ENCODE data around the gene TNFSF11.

TNFSF11 gene

DNA sequence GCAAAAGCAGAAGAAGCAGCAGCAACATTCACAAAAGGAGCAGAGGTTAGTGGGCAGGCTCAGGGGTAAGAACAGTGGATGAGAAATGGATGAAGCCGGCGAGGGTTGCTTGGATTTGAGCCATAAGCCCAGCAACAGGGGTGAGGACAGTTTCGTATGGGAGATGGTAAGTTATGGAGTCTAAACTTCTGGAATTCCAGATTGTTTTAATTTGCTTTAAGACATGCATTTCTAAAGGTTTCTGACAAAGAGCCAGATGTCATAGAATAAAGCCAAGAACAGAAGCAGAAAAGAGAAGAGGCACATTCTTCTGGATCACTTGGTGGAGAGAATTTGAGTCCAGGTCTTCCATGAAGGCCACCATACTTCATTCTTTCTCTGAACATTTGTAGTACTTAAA, 76.6 kb downstream of the TNFSF11 start:
- FAIRE-seq = no peak
- no peak for DNase-seq (ENCODE audit: extremely low spot score, insufficient read length, low read depth)

DNA sequence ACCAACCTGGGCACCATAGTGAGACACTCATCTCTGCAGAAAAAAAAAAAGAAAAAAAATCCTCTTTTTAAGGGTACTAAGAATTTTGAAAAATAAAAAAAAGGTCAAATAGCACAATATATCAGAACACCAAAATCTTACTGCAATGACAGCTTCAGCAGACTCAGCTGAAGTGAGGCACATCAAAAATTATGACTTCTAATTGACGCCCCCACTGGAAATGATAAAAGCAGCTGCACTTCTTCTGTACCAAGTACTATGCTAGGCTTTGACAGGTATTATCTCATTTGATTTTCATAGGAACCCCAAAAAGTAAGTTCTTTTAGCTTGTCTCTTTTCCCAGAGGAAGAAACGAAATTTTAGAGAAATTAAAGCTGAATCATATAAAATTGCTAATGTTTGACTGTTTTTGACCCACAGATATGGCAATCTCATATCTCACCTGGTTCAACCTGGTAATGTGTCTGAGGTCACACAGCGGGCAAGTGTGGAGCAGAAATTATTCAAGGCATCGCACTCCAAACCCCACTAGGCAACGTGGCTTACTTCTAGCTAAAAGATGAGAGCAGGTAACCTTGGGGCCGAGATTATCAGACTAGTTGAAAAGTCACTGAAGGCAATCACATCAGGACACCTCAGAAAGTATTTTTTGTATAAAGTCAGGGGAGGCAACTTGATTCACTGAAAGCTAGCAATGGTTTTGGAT, 78.1 kb downstream of the TNFSF11 start:
- FAIRE-seq (no peak), DNase-seq (ENCODE audit: extremely low spot score, insufficient read length, low read depth) (no peak)

DNA sequence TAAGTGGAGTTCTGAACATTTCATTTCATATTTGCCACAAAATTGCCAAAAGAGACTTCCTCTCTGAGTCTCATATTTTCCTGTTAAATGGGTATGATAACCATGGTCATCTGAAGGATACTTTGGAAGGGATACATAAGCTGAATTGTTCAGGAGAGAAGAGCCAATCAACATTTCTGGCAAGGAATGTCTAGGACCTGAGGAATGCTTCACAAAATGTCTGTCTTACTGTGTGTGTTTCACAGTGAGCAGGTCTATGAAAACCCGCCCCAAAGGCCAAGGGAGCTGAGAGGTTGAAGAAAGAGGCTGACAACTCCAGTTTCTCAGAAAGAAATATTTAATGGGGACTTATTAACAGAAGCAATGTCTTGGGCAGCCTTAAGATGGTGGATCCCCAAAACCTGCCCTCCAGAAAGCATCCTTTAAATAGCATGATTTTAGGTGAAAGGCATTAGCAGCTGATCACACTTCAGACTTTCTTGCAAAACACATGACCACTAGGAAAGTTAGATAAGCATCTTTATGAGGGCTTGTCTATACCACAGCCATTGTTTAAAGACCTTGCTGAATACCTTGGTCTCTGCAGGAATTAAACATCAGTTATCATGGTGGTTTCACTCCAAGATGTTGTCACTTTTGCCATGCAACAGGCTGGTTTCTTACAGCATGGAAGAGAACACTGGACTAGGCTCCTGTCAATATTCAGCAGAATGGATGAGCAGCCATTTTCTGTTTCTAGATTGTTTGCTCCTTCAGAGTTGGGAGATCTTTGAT, 78.9 kb downstream of the TNFSF11 start:
- FAIRE-seq = no peak
- DNase-seq (ENCODE audit: extremely low spot score, insufficient read length, low read depth) = no peak

DNA sequence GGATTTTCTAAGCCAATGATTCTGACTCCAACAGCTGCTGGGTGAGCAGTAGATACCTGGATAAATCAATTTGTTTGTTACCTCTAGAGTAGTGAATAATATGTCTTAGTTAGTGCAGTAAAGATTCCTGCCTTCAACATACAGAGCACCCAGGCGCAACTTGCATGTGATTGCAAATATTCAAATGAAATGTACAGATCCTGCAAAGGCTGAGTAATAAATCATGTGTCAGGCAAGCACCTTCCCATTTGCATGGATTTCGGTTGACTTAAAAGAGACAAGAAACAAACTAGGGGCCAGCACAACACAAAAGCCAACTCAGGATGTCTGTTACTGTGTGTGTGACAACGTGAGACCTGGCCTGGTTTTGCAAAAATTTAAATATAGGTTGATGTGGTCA, 79.7 kb downstream of the TNFSF11 start:
- no peak for FAIRE-seq
- DNase-seq (ENCODE audit: extremely low spot score, insufficient read length, low read depth) = no peak

DNA sequence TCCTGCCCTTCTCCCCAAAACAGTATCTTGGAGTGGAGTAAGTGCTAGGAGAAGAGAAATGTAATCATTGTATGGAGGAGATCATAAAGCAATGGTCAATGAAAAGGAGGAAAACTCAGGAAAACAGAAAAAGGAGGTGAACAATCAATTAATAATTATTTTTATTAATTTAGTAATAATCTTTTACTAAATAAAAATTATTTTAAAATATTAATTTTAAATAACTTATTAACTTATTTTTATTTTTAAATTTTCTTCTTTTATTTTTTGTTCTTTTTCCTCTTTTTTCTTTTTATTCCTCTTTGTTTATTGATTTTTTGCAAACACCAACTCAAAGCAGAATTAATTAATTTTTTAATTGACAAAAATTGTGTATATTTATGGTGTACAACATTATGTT, 80.3 kb downstream of the TNFSF11 start:
- DNase-seq (ENCODE audit: extremely low spot score, insufficient read length, low read depth) = no peak
- no peak for FAIRE-seq

DNA sequence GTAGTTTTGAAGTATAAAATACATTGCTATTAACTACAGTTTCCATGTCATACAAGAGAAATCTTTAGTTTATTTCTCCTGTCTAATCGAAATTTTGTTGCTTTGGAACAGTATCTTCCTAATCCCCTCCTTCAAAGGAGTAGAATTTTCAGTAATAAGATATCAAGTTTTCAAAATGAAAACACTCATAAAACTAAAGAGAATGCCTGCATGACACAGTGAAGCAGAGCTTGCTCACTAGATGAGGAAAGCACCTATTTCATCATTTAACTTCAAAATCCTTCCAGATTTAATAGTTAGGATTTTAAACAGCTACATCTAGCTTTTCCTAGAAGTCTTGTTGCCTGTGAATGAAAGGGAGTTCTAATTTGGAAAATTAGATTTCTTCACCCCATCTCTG, 80.8 kb downstream of the TNFSF11 start:
- DNase-seq (ENCODE audit: extremely low spot score, insufficient read length, low read depth) (no peak), FAIRE-seq (no peak)

DNA sequence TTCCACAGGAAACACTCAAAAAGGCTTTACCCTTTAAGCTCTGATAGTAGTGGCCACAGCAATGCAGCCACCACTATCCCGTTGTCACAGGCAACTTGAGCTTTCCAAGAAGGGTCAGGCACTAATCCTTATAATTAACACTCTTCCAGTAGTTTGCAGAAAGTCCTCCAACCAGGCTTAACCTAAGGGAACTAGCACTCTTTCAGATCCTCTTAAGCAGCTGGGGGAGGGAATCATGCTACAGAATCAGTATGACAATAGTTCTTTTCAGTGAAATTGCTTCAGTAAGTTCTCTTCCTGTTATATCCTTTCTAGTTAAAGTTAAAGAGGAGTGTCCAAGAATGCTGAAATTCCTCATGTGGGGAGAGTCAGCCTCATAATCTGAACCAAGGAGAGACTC, 82.2 kb downstream of the TNFSF11 start:
- no peak for FAIRE-seq
- DNase-seq (ENCODE audit: extremely low spot score, insufficient read length, low read depth) = no peak

DNA sequence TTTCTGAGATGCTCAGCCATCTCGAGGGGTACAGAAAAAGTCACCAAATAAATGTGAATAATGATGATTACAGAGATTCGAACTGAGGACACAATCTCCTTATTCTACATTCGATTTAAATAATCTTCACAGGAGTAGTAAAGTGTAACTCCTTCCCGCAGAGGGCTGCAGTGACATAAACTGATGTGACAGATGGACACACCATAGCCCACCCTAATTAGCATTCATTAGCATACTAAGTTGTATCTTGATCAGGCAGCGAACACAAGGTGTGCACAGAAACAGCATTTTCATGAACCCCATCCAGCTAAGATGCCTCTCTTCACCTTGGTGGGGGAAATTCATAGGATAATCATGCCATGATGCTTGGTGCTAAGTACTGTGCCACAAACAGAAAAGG, 83.0 kb downstream of the TNFSF11 start:
- no peak for DNase-seq (ENCODE audit: extremely low spot score, insufficient read length, low read depth)
- FAIRE-seq = no peak

Measured in GM18507 (cell line).